Lower lobe of right lung (tissue), 2 donors: ENCODE data around the gene ADGRV1. TPM values are rescaled to one million over a fixed set of nuclear protein-coding genes. Genes with fewer than 3 reads are reported as not detected.

ENCODE experiments used
- ATAC-seq, 2 donors: fragments of 200-7000 bp; cut with Tn5 transposase; one replicate each; pipeline ENCODE4 v1.9.1; 2020 to 2022; ENCODE audit warnings: mild to moderate bottlenecking in 2 of 2, moderate library complexity in 2 of 2
- DNase-seq: peaks from one replicate; pipeline ENCODE4 v3.0.0-alpha.2; 2020
- H3K27ac ChIP-seq: fragments of 200-600 bp; one replicate; pipeline ENCODE4 v1.8.0; 2022
- H3K27me3 ChIP-seq: fragments of 200-600 bp; one replicate; pipeline ENCODE4 v1.8.0; 2022; ENCODE audit warnings: low read depth
- H3K36me3 ChIP-seq: fragments of 200-600 bp; one replicate; pipeline ENCODE4 v1.8.0; 2022; ENCODE audit warnings: mild to moderate bottlenecking
- H3K4me1 ChIP-seq: fragments of 200-600 bp; one replicate; pipeline ENCODE4 v1.8.0; 2022
- H3K4me3 ChIP-seq: fragments of 200-600 bp; one replicate; pipeline ENCODE4 v1.8.0; 2022; ENCODE audit warnings: mild to moderate bottlenecking
- H3K9me3 ChIP-seq: fragments of 200-600 bp; one replicate; pipeline ENCODE4 v1.8.0; 2022
- CTCF ChIP-seq: fragments of 200-600 bp; IDR thresholded peaks from one replicate; pipeline ENCODE4 v1.8.0; 2022; ENCODE audit warnings: antibody characterized with exemption, mild to moderate bottlenecking
- intact Hi-C: fragments of 100-400 bp; cut with DNase I; formaldehyde crosslinking; loops from one replicate; pipeline ENCODE4 v1.11.0; 2022
- total RNA-seq: library from RNA; stranded (reverse); fragmentation: NEBNext Ultra II Directional; extraction: Animal tissue kit (Norgen Biotek cat#: 25700); gene quantifications from one replicate; pipeline ENCODE4 v1.2.1, GENCODE V29; 2021
- donor health status: DM: no; HTN: yes; CAD: no; lungs with severe emphysema.

Gene ADGRV1
- total RNA-seq, 1 donor from 2014 or later, result 49.7 TPM

GRCh38 chr5:91141642-91142041, 583.0 kb downstream of the ADGRV1 start:
- peaks cover 23% of the 10 kb centered on the region for H3K4me1 ChIP-seq
- no peak for ATAC-seq
- H3K27me3 ChIP-seq, result no peaks in the 10 kb centered on the region
- TF ChIP-seq CTCF, result no peak
- intact Hi-C loops, result no loop called here
- H3K27ac ChIP-seq, result no peak overlapping the region
- no peaks in the 10 kb centered on the region for H3K9me3 ChIP-seq
- DNase-seq, result no peak
- no peak overlapping the region for H3K4me3 ChIP-seq
- no peaks in the 10 kb centered on the region for H3K36me3 ChIP-seq

GRCh38 chr5:91142386-91142785, 583.8 kb downstream of the ADGRV1 start:
- H3K4me3 ChIP-seq, result no peak overlapping the region
- no peak for TF ChIP-seq CTCF
- no peaks in the 10 kb centered on the region for H3K36me3 ChIP-seq
- peaks cover 23% of the 10 kb centered on the region for H3K4me1 ChIP-seq
- ATAC-seq (no peak), DNase-seq (no peak)
- intact Hi-C loops, result no loop called here
- no peaks in the 10 kb centered on the region for H3K27me3 ChIP-seq
- H3K9me3 ChIP-seq, result no peaks in the 10 kb centered on the region
- H3K27ac ChIP-seq, result no peak overlapping the region

GRCh38 chr5:91142819-91143218, 584.2 kb downstream of the ADGRV1 start:
- no peak for TF ChIP-seq CTCF
- no peak for ATAC-seq
- Histone ChIP-seq H3K9me3 (no peaks in the 10 kb centered on the region), H3K36me3 (no peaks in the 10 kb centered on the region), H3K4me3 (no peak overlapping the region), H3K27ac (no peak overlapping the region), H3K4me1 (peaks cover 23% of the 10 kb centered on the region), H3K27me3 (no peaks in the 10 kb centered on the region)
- intact Hi-C loops, result no loop called here
- DNase-seq, result no peak

- ATAC-seq (no peak), DNase-seq (no peak)
- intact Hi-C loops, result no loop called here
- no peak overlapping the region for H3K27ac ChIP-seq
- H3K36me3 ChIP-seq, result no peaks in the 10 kb centered on the region
- TF ChIP-seq CTCF, result no peak
- no peaks in the 10 kb centered on the region for H3K27me3 ChIP-seq
- no peak overlapping the region for H3K4me3 ChIP-seq
- H3K9me3 ChIP-seq, result no peaks in the 10 kb centered on the region
- peaks cover 23% of the 10 kb centered on the region for H3K4me1 ChIP-seq
These were observed 585.2 kb downstream of the ADGRV1 start for GRCh38 chr5:91143840-91144239.

- TF ChIP-seq CTCF, result no peak
- intact Hi-C loops, result no loop called here
- Histone ChIP-seq H3K27me3 (no peaks in the 10 kb centered on the region), H3K36me3 (no peaks in the 10 kb centered on the region), H3K27ac (peak overlapping the region; percentile 52), H3K4me3 (peak overlapping the region; percentile 2), H3K4me1 (peaks cover 23% of the 10 kb centered on the region), H3K9me3 (no peaks in the 10 kb centered on the region)
- ATAC-seq, result no peak
- no peak for DNase-seq
These were observed 586.1 kb downstream of the ADGRV1 start for GRCh38 chr5:91144491-91145332.
